Activated CD4-positive, alpha-beta T cell treated with anti-CD3 and anti-CD28 coated beads, Interleukin-2, Interleukin-4, amounts not matched to agents 100 ng/mL and 50 ng/mL, durations not matched to agents 16 hours and 8 hours (primary cell): ENCODE measurements around the gene PRKCD.
A peak's percentile ranks its signal among the peaks of the same experiment; 100 is the strongest.

Experiments used
- DNase-seq: peaks from one replicate; pipeline ENCODE4 v3.0.0-alpha.2; 2020; ENCODE audit warnings: low spot score

Gene PRKCD

DNA sequence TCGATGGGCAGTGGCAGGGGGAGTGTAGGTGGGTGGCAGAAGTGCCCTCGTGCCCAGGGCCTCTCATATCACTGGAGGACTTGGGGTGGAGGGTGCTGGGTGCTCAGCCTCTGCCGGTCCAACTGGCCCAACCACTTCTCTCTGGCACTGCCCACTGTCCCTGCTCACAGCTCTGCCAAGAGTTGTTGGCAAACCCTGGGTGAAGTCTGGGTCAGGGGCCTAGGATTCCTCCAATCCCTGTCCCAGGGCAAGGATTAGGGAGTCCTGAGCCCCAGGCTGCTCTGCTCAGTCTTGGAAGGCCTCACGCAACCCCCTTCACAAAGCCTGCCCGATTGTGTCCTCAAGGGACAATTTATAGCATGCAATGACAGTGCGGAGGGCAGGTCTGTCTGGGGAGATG lies 5.2 kb upstream of the PRKCD start:
- DNase-seq = no peak

DNA sequence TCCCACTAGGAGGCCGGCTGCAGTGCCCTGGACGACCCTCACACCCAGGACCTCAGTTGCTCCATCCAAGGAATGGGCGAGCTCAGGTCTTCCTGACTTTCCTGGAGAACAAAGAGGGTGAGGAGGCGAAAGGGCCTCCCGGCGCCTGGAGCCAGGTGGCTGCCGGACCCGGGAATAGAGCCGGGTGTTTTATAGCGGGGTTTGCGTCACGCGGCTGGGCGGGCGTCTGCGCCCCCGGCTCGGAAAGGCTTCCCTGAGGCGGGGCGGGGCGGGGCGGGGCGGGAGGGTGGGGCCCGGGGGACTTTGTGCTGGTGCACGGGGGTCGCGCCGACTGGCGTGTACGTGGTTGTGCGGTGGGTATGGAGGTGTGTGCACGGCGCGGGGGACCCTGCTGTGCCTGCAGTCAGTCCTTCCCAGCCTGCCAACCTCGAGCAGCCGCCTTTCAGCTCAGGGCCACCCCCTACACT lies 4.6 kb upstream of the PRKCD start:
- DNase-seq = no peak

DNA sequence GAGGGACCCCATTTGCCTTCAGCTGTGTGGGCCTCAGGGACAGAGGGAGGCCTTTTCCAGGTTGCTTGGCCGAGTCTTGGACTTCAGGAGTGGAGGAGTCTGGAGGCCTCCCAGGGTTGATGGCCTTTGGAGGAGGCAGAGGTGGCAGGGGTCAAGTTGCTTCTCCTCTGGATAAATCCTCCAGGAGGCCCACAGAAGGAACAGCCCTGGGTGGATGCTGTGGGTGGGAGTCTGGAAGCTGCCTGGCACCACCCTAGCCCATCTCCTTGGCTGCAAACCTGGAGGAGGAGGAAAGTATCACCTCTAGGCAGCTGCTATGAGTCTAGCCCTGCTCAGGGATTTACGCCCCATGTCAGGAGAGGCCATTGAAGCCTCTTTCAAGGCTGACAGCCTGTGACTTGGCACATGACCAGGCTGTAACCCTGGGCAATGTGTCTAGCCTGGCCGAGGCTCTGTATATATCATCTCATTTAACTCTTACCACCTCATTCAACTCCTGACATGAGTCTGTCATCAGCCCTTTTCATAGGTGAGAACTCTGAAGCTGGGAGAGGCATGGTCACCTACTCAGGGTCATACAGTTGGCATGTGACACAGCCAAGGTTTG lies 2.9 kb upstream of the PRKCD start:
- DNase-seq = no peak

DNA sequence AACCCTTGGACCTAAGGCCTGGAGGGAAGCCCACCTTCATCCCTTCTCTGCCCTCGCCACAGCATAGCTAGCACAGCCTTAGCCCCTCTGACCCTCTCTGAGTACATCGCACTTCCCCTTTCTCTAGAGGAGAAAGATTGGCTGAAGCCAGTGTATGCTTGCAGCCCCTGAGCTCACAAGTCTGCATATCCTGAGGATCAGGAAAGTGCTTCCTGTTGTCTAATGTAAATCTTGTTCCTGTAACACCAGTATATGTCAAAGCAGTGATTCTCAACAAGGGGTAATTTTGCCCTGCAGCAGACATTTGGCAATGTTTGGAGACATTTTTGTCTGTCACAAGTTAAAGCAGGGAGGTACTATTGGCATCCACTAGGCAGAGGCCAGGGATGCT lies 2.2 kb upstream of the PRKCD start:
- no peak for DNase-seq

DNA sequence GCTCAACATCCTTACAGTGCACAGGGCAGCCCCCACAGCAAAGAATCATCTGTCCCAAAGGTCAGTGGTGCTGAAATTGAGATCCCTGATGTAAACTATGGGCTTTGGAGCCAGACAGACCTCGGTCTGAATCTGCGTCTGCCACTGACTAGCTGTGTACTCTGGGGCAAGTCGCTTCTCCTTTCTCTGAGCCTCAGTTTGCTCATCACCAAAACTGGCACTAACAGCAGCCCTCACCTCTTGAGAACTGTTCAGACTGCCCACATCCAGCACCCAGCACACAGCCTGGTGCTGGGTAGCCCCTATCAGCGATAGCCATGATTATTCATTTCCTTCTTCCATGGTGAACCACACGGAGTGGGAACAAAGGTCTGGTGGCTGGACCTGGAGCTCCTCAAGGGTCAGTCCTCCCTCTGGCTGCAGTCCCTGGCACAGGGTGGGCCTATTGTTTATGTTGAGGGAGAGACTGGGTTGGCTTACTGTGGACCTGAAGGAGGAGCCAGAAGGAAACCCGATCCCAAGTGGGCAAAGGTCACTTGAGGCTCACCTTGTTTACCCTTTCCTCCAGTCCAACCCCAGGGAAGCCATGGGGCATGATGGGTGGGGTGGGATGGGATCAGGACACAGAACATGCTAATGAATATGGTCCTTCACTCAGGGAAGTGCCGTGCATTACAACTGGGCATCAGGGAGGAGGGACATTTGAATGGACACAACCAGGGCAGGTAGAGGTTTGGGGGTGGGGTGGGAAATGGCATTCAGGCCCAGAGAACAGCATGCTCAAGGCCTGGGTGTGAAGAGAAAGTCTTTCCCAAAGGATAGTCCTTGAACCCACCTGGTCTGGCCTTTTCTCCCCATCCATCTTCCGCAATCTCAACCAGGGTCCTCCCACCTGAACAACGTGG lies 1.6 kb upstream of the PRKCD start:
- DNase-seq = no peak

DNA sequence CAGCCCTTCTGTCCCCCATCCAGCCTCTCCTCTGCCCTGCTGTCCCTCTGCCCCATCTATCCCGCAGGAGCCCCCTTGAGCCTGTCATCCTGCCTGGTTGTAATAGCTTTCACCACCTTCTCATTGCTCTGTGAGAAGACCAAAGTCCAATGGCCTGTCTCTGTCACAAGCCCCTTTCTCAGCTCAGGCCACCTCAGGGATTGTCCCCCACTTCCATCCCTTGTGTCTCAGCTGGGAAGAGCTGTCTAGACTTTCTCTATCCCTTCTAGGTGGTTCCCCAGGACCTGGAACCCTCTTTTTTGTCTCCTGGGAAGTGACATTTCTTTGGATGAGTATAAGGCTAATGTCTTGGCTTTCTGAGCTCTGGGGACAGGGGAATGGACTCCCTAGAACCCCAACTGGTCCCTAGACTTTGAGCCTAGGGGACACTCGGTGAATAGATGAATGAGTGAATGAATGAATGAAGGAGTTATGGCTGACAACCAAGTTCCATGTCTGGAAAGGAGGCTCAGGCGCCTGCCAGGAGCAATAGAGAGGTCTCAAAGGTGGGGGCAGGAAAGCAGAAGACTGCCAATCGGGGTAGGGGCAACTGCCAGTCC lies 849 bp upstream of the PRKCD start:
- DNase-seq = no peak

DNA sequence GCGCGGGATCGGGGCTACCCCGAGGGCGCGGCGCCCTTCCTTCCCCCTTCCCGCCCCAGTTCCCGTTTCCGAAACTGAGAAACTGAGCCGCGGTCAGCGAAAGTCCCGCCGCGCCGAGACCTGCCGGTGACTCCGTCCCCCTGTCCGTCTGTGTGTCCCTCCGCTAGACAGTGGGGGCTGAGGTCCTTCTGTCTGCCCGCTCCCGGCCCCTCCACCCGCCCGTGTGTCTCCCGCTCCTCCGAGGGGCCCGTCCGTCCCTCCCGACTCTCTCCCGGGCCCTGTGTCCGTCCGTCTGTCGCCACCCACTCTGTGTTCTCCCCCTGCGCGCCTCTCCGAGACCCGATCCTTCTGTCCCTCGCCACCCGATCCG lies 426 bp downstream of the PRKCD start:
- DNase-seq = no peak

DNA sequence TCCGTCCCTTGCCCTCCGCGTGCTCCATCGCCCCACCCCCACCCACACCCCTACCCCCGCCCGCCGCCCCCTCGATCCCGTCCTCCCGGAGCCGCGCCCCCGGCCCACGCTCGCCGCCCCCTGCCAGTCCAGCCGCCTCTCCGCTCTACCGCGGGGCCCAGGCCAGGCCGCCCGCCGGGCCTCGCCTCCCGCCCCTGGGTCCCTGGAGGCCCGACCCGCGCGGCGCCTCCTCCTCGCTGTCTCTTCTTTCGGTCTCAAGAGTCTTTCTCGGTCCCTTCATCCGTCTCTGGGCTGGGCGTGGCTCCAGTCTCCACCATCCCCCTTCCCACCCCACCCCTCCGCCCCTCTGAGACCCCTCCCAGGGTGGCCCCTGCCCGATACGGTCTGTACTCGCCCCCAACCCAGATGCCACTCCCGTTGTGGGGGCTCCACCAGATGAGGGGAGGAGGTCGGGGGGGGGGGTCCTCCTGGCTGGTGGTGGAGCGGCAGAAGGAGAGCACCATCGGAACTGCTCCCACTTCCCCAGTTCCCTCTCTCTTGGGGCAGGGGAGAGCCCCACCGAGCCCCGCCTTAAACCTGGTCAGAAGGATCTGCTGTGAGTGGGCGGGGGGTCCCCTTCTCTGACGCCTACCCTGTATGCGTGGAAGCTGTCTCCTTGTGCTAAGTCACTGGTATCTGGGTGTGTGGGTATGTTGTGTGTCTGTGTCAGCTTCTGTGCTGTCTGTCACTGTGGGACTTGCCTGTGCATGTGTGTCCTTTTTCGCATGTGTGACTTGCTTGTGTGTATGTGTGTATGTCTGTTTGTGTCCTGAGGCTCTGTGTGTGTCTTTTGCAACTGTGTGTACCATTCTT lies 1.0 kb downstream of the PRKCD start:
- peak; percentile 15 for DNase-seq

DNA sequence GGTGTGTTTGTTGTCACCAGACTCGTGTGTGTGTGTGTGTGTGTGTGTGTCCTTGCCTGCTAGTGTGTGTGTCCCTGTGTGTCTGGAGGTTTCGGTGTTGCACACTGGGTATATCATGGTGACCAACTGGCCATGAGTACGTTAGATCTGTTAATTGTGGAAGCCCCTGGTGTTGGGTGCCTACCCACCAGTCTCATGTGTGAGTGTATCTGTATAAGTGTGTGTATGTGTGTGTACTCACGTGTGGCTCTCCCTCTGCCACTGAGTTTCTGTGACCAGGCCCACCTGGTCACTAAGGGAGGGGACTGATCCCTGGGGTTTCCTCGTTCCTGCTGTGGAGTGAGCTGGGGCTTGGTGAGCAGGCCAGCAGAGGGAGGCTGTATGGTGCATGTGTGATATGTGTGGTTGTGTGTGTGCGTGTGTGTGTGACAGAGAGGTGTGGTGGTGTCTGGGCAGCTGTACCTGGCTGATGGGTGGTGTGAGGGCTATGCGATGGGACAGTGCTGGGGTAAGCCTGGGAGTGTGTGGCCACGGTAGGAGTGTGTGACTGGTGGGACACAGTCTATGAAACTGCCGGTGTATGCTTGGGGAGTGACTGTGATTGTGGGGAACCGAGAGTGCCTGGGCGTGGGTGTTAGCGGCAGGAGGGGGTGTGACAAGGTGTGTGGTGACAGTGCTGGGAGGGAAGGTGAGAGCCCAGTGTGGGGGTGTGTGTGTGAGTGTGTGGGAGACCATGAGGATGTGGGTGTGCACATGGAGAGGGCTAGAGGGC lies 1.8 kb downstream of the PRKCD start:
- peak; percentile 17 for DNase-seq

DNA sequence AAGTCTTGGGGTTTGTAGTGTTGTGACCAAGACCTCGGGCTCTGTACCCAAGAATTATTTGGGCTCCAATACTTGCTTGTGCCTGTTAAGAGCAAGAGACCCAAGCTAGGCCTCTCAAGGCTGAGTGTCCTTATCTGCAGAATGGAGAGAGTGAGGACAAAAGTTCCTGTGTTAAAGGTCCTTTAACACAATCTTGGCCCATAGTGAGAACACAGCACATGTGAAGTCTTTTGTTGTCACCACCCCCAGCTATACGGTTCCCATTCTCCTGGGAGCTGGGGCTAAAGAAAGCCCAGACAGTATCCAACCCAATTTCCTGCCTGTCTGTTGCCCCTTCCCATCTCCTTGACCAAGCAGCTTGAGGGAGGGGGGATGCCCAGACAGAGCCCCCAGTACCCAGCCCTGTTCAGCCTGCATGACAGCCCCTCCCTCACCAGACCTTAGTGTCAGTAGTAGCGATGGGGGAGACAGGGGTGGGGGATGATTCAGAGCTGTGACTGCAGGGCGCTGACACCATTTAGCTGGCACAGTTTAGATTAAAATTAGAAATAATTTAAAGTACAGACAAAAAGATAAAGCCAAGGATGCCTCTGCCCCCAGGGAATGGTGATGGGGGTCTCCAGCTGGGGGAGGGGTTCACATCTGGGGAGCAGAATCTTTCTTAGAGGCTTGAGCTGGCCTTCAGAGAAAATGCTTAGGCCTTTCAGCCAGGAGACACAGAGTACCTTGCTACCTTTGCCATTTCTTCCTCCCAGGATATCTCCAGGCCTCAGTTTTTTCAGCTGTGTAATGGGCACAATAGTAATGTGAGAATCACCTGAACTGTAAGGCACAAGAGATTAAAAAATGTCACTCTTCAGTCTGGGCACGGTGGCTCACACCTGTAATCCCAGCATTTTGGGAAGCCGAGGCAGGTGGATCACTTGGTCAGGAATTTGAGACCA lies 2.7 kb downstream of the PRKCD start:
- no peak for DNase-seq

DNA sequence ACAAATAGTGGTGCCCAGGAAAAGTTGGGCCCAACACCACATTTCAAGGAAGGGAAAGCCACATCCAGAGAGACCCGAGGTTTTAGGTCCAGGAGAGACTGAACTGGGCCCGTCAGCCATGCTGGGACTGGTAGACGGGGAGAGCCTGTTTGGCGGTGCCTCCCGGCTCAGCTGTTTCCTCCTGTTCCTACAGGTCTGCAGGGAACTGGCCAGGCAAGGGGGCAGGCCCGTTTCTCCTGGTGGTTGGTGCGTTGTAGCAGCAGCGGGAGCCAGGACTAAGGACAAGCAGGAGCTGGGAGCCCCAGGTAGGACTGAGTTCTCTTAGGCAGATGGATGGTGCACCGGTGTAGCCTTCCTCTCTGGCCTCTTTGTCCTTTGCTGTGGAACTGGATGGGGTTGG lies 3.9 kb downstream of the PRKCD start:
- DNase-seq = no peak

DNA sequence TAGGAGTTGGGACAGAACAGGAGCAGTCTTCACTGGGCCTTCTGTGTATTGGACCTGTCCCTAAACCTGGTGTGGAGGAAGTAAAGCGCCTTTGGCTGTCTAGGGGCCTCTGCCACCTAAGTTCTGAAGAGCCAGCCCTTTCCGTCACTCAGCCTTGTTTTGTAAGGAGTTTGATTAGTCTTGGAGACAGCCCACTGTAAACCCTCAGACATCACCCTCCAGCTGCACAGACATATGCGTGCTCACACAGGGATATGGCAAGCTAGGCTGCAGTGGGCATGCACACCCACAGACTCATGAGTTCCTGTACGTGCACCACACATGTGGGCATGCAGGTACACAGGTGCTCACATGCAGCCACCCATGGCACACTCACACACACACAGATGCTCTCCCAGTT lies 5.2 kb downstream of the PRKCD start:
- no peak for DNase-seq

DNA sequence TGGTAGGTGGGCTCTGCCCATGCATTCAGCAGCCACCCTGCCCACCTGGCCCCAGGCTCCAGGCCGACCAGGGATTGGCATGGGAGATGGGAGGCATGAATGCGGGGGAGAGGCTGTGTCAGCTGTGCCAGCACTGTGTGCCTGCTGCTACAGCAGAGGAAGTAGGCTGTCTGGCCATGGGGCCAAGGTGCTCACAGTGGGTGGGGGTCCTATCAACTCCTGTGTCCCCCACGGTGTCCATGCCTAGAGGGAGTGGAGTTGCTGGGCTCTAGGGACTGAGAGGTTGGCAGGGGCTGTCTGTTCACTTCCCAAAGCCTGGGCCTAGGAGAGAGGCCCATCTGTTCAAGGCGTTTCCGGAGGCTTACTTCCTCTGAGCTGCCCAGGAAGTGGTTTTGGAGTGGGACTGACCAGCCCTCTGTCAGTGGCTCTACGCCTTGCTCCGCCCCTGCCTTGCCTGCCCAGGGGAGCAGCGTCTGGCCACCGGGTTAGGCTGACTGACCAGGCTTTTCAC lies 5.8 kb downstream of the PRKCD start:
- DNase-seq = no peak

DNA sequence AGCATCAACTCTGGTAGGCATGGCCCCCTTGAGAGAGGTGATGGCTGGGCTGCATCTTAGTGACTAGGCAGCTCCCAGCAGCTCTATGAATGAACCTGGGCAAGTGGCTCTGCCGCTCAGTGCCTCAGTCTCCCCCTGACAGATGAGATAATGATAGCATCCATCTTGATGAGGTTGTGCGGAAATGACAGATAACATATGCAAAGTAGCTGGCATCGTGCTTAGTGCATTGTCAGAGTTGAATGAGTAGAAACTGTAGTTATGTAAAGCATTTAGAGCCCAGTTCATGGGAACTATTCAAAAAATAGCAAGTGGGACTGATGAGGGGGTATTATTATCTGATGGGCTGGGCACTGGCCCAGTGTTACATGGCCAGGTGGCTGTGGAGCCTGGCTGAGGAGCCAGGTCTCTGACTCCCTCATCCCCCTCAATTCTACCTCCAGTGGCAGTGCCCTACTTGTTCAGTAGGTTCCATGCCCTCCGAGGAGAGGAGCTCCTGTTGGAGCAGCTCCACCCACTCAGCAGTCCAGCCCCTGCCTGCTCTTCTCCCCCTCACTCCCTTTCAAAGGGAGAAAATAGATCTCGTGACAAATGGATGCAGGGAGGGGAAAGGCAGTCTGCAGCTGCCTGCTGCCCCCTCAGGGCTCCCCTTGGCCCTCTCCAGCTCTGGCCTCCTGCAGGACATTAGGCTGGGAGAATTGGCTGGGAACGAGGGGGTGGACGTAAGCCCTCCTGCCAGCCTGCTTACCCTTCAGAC lies 6.6 kb downstream of the PRKCD start:
- DNase-seq = no peak

DNA sequence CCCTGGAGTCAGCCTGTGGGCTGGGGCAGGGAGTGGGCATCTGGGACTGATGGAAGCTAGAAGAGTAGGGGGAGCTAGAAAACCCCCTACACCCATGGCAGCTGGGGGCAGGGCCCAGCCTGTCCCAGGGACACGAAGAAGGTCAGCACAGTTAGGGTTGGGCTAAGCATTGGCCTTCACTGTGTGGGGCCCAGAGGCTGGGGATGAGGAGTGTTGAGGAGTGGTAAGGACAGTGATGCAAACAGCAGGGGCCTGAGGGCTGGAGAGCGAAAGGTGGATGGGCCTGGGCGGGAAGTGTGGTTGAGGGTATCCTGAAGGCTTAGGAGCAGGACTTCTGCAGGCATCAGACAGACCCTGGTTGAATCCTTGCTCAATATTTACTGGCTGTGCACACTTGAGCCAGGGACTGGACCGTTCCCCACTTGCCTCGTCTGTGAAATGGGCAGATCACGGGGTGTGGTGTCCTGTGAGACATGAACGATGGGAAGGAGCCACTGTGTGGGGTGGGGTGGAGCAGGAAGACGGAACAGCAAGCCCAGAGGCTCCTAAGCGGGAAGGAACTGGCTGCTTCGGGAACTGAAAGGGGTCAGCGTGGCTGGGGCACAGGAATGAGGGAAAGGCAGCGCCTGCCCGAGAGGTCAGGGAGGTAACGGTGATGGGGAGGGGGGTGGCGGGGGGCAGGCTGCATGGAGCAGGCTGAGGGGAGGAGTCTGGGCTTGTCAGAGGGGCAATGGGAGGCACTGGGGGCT lies 7.3 kb downstream of the PRKCD start:
- no peak for DNase-seq

DNA sequence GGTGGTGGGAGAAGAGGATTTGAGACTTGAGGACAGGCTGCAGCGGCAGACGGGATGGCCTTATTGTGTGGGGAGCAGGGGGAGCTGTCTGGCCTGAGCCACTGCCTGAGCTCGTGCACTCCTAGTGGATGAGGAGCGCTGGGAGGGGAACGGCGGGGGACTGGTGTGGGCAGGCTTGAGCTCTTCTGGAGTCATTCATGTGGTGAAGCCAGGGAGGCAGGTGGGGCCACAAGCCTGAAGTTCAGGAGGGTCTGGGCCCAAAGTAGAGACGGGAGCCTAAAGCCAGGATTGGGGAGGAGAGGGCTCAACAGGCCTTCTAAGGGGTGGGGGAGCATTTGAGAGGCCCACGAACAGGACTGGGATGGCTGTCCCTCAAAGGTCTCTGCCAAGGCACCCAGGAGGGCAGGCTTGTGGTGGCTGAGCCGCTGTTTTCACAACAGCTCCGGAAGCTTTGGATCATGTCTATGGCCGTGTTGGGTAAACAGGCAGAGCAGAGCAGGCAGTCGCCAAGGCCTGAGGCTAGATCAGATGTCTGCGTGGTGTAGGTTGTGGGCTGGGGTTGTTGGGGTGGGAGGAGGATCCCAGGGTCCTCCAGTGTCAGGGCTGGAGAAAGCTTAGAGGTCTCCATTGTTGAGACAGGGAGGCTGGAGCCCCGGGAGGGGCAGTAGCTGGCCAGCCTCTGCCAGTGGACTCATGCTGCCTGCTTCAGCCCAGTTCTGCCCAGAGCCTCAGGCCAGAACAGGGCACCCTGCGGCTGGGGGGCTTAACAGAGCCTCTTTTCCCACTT lies 8.2 kb downstream of the PRKCD start:
- DNase-seq = no peak

DNA sequence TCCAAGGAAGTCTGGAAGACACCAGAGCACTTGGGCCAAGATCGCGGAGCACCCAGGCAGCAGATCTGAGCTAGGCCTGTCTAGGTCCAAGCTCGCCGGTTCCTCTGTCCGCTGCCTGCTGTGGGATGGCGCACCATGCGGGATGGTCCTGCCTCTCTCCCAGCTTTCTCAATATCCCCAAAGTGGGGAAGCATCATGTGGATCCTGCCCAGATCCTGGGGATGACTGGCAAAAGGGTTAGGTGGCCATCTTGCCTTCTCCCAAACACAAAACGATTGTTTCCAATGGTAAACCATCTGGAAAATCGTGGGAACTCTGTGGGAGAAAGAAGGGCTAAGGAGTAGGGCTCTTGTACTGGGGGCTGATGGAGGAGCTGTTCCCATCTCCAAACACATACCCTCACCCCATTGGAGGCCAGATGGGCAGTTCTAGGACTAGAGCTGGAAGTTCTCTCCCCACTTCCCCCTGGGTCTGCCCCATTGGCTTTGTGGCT lies 8.9 kb downstream of the PRKCD start:
- no peak for DNase-seq
